Measurements from ENCODE around the gene WDR11.

Gene WDR11

GRCh38 chr10:120850911-120851865 lies at the start of gene WDR11:
Gene WDR11 (plus strand): TSS chr10:120851362. CDS start chr10:120851421, 59 bp downstream.
- peak; percentile 49 for DNase-seq

- DNase-seq, result no peak
Observed at GRCh38 chr10:120802935-120803334, 48.2 kb upstream of the WDR11 start.

- DNase-seq, result no peak
Observed at GRCh38 chr10:120803972-120804371, 47.2 kb upstream of the WDR11 start.

- DNase-seq, result no peak
Observed at GRCh38 chr10:120805014-120805812, 45.9 kb upstream of the WDR11 start.

- DNase-seq, result no peak
Observed at GRCh38 chr10:120806081-120806480, 45.1 kb upstream of the WDR11 start.

- DNase-seq, result no peak
Observed at GRCh38 chr10:120810298-120810697, 40.9 kb upstream of the WDR11 start.

- DNase-seq, result no peak
Observed at GRCh38 chr10:120813085-120813484, 38.1 kb upstream of the WDR11 start.

GRCh38 chr10:120818301-120818700 lies 32.9 kb upstream of the WDR11 start:
- no peak for DNase-seq

GRCh38 chr10:120819366-120819765 lies 31.8 kb upstream of the WDR11 start:
- no peak for DNase-seq

- DNase-seq, result no peak
Observed at GRCh38 chr10:120823266-120823665, 27.9 kb upstream of the WDR11 start.

- DNase-seq, result no peak
Observed at GRCh38 chr10:120824881-120825309, 26.3 kb upstream of the WDR11 start.

GRCh38 chr10:120825878-120826769 lies 25.0 kb upstream of the WDR11 start:
- no peak for DNase-seq

- DNase-seq, result no peak
Observed at GRCh38 chr10:120827251-120827875, 23.8 kb upstream of the WDR11 start.

- DNase-seq, result no peak
Observed at GRCh38 chr10:120828763-120829319, 22.3 kb upstream of the WDR11 start.

- no peak for DNase-seq
Observed at GRCh38 chr10:120832106-120832505, 19.1 kb upstream of the WDR11 start.

- no peak for DNase-seq
Observed at GRCh38 chr10:120833222-120833928, 17.8 kb upstream of the WDR11 start.

- DNase-seq, result no peak
Observed at GRCh38 chr10:120835603-120836002, 15.6 kb upstream of the WDR11 start.

- DNase-seq, result no peak
Observed at GRCh38 chr10:120838941-120839340, 12.2 kb upstream of the WDR11 start.

GRCh38 chr10:120841522-120842189 lies 9.5 kb upstream of the WDR11 start:
- no peak for DNase-seq

GRCh38 chr10:120854388-120854787 lies 3.2 kb downstream of the WDR11 start:
- no peak for DNase-seq

Measured in NK-92 treated with Interleukin-12 subunit alpha and Interleukin-12 subunit beta, amount 100 ng/mL, for 24 hours (cell line).